ENCODE measurements around the gene DENND5A.

DENND5A gene

DNA sequence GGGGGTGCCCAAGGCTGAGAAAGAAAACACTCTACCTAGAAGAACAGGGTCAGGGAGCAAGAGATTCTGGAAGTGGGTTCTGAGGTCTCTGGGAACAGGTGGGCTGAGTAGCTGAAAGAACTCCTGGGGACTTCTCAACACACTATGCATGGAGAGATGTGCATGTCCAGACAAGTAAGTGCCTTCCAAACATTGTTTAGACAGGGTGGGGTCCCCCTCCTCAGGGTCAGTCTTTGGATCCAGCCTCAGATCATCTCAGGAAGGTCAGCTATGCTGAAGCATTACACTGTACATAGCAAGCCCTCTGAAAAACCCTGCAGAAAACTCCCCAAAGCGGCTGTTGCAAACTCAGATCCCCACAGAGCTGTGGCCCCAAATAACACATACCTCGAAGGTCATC lies 119.9 kb downstream of the DENND5A start:
- Histone ChIP-seq H3K9me3 (ENCODE audit: insufficient read depth, low read length, severe bottlenecking) (no peaks in the 10 kb centered on the region), H3K27ac (ENCODE audit: low read length) (no peak overlapping the region), H3K4me2 (ENCODE audit: insufficient read depth, low read length) (no peak overlapping the region), H3K36me3 (ENCODE audit: insufficient read depth, low read length) (no peaks in the 10 kb centered on the region), H4K20me1 (ENCODE audit: insufficient read depth, low read length) (0 out of 2 replicates have a peak, but pooled peaks cover 2% of the 10 kb centered on the region), H3K9ac (ENCODE audit: low read depth, low read length) (no peak overlapping the region), H3K27me3 (ENCODE audit: insufficient read depth, low read length, poor library complexity) (no peaks in the 10 kb centered on the region), H3K79me2 (ENCODE audit: insufficient read depth, low read length) (no peaks in the 10 kb centered on the region), H3K4me3 (ENCODE audit: low read depth in 1 of 2, low read length in 2 of 2) (no peak overlapping the region), H3K4me1 (ENCODE audit: insufficient read depth, low read length) (no peaks in the 10 kb centered on the region), H2AFZ (ENCODE audit: low read depth, low read length) (no peak overlapping the region)
- TF ChIP-seq CTCF (IDR thresholded peaks at IDR 0.05; ENCODE audit: borderline replicate concordance, extremely low read depth, low read length, poor library complexity, severe bottlenecking) (no peak), EZH2 (IDR thresholded peaks at IDR 0.05; ENCODE audit: borderline replicate concordance, low read depth, low read length, severe bottlenecking) (no peak)
- ATAC-seq (ENCODE audit: insufficient read depth, low read depth) (no peak), DNase-seq (no peak)

DNA sequence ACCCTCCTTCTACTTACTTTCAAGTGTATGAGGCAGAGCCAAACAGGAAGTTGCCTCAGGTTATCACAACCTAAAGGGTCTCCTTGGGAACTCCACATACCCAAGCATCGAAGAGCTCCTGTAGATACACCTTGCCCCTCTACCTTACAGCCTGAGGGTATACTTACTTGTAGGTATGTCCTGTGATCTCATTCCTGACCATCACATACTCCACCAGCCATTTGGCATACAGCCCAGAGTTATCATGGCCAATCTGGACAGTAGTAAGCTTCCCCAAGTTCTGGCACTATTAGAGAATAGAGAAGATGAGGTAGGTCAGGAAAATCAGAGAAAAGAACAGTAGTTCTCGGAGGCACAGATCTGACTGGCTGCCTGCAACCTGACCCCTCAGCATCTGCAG lies 120.3 kb downstream of the DENND5A start:
- Histone ChIP-seq H3K36me3 (ENCODE audit: insufficient read depth, low read length) (no peaks in the 10 kb centered on the region), H3K4me3 (ENCODE audit: low read depth in 1 of 2, low read length in 2 of 2) (no peak overlapping the region), H3K4me1 (ENCODE audit: insufficient read depth, low read length) (peaks cover under 1% of the 10 kb centered on the region; the same call in 1 of the 2 replicates), H3K27ac (ENCODE audit: low read length) (no peak overlapping the region), H4K20me1 (ENCODE audit: insufficient read depth, low read length) (0 out of 2 replicates have a peak, but pooled peaks cover 2% of the 10 kb centered on the region), H3K4me2 (ENCODE audit: insufficient read depth, low read length) (no peak overlapping the region), H3K9ac (ENCODE audit: low read depth, low read length) (no peak overlapping the region), H3K9me3 (ENCODE audit: insufficient read depth, low read length, severe bottlenecking) (no peaks in the 10 kb centered on the region), H3K27me3 (ENCODE audit: insufficient read depth, low read length, poor library complexity) (no peaks in the 10 kb centered on the region), H3K79me2 (ENCODE audit: insufficient read depth, low read length) (no peaks in the 10 kb centered on the region), H2AFZ (ENCODE audit: low read depth, low read length) (no peak overlapping the region)
- TF ChIP-seq EZH2 (IDR thresholded peaks at IDR 0.05; ENCODE audit: borderline replicate concordance, low read depth, low read length, severe bottlenecking): no peak
- DNase-seq (no peak), ATAC-seq (ENCODE audit: insufficient read depth, low read depth) (no peak)

DNA sequence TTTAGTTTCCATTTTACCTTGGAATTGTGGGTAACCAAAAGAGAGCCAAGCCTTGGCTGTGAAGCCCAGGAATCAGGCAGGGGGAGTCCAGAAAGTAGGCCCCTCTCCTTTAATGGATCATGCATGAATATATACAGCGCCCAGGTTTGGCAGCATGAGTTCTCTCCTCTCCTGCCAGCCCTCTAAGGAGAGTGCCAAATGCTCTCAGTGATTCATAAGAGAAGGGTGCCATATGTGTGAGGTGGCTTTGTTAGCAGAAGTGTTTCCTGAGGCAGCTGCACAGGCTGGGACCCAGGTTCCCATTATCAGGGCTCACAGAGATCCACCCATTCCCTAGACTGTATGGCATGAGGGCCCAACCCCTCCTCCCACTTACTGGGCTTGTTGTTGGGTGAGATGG lies 121.4 kb downstream of the DENND5A start:
- 0 out of 2 replicates have a peak, but pooled peaks cover 2% of the 10 kb centered on the region for H4K20me1 ChIP-seq (ENCODE audit: insufficient read depth, low read length)
- H3K9me3 ChIP-seq (ENCODE audit: insufficient read depth, low read length, severe bottlenecking): no peaks in the 10 kb centered on the region
- H3K36me3 ChIP-seq (ENCODE audit: insufficient read depth, low read length): no peaks in the 10 kb centered on the region
- peaks cover 11% of the 10 kb centered on the region for H3K4me1 ChIP-seq (ENCODE audit: insufficient read depth, low read length)
- no peaks in the 10 kb centered on the region for H3K27me3 ChIP-seq (ENCODE audit: insufficient read depth, low read length, poor library complexity)
- H2AFZ ChIP-seq (ENCODE audit: low read depth, low read length): no peak overlapping the region
- no peaks in the 10 kb centered on the region for H3K79me2 ChIP-seq (ENCODE audit: insufficient read depth, low read length)
- H3K4me2 ChIP-seq (ENCODE audit: insufficient read depth, low read length): no peak overlapping the region
- ATAC-seq (ENCODE audit: insufficient read depth, low read depth) (no peak), DNase-seq (no peak)
- no peak overlapping the region for H3K9ac ChIP-seq (ENCODE audit: low read depth, low read length)
- H3K27ac ChIP-seq (ENCODE audit: low read length): no peak overlapping the region
- H3K4me3 ChIP-seq (ENCODE audit: low read depth in 1 of 2, low read length in 2 of 2): no peak overlapping the region
- no peak for TF ChIP-seq CTCF (IDR thresholded peaks at IDR 0.05; ENCODE audit: borderline replicate concordance, extremely low read depth, low read length, poor library complexity, severe bottlenecking)
- TF ChIP-seq EZH2 (IDR thresholded peaks at IDR 0.05; ENCODE audit: borderline replicate concordance, low read depth, low read length, severe bottlenecking): no peak

GRCh38 chr11:9142732-9143131 lies 122.4 kb downstream of the DENND5A start:
- Histone ChIP-seq H3K4me3 (ENCODE audit: low read depth in 1 of 2, low read length in 2 of 2) (no peak overlapping the region), H3K27ac (ENCODE audit: low read length) (no peak overlapping the region), H4K20me1 (ENCODE audit: insufficient read depth, low read length) (0 out of 2 replicates have a peak, but pooled peaks cover 2% of the 10 kb centered on the region), H3K4me1 (ENCODE audit: insufficient read depth, low read length) (peaks cover 15% of the 10 kb centered on the region), H3K79me2 (ENCODE audit: insufficient read depth, low read length) (no peaks in the 10 kb centered on the region), H3K9ac (ENCODE audit: low read depth, low read length) (no peak overlapping the region), H2AFZ (ENCODE audit: low read depth, low read length) (no peak overlapping the region), H3K27me3 (ENCODE audit: insufficient read depth, low read length, poor library complexity) (no peaks in the 10 kb centered on the region), H3K36me3 (ENCODE audit: insufficient read depth, low read length) (no peaks in the 10 kb centered on the region), H3K4me2 (ENCODE audit: insufficient read depth, low read length) (no peak overlapping the region), H3K9me3 (ENCODE audit: insufficient read depth, low read length, severe bottlenecking) (no peaks in the 10 kb centered on the region)
- no peak for DNase-seq
- TF ChIP-seq EZH2 (IDR thresholded peaks at IDR 0.05; ENCODE audit: borderline replicate concordance, low read depth, low read length, severe bottlenecking) (no peak), CTCF (IDR thresholded peaks at IDR 0.05; ENCODE audit: borderline replicate concordance, extremely low read depth, low read length, poor library complexity, severe bottlenecking) (no peak)
- ATAC-seq (ENCODE audit: insufficient read depth, low read depth): no peak
